Body of pancreas (tissue), 4 donors: ENCODE measurements around the gene MYH14. TPM values are rescaled to one million over a fixed set of nuclear protein-coding genes. Genes with fewer than 3 reads are reported as not detected.
A peak's percentile ranks its signal among the peaks of the same experiment; 100 is the strongest.

Source experiments
- ATAC-seq: fragments of 150-250 bp; one replicate; pipeline ENCODE4 v1.9.1; 2016
- DNase-seq, 4 donors: peaks; one replicate each; pipeline ENCODE4 v3.0.0-alpha.2; 2019
- H3K27ac ChIP-seq, 4 donors: fragments of 200-600 bp; sonication (generic); 1 replicate in 3 of 4; 2 replicates in 1 of 4; pipeline versions ENCODE4 v1.5.1 to v1.6.1; 2016 to 2019; ENCODE audit warnings: mild to moderate bottlenecking in 1 of 4, mixed read lengths in 1 of 4, moderate library complexity in 1 of 4
- H3K27me3 ChIP-seq, 2 donors: fragments of 200-600 bp; sonication (generic); one replicate each; pipeline ENCODE4 v1.6.0; 2016; ENCODE audit warnings: mild to moderate bottlenecking in 1 of 2
- H3K36me3 ChIP-seq, 2 donors: fragments of 200-600 bp; sonication (generic); replicated peaks in 1 of 2; 2 replicates each; pipeline ENCODE4 v1.5.1; 2016; ENCODE audit warnings: low read depth in 2 of 2; ENCODE audit not compliant: insufficient read depth in 1 of 2
- H3K4me1 ChIP-seq: fragments of 200-600 bp; sonication (generic); one replicate; pipeline ENCODE4 v1.6.0; 2016
- H3K4me3 ChIP-seq, 2 donors: fragments of 200-600 bp; sonication (generic); 1 replicate in 1 of 2; 2 replicates in 1 of 2; pipeline ENCODE4 v1.5.1; 2016 to 2019
- H3K9me3 ChIP-seq, 3 donors: fragments of 200-600 bp; sonication (generic); 1 replicate in 2 of 3; 2 replicates in 1 of 3; pipeline ENCODE4 v1.5.1; 2016
- CTCF ChIP-seq, 7 experiments: fragments of 450-650 bp in 4 of 7; fragments of 200-600 bp in 3 of 7; sonication (generic) in 3 of 7; IDR thresholded peaks; one replicate each; pipeline ENCODE4 v1.5.1; 2016 to 2019; ENCODE audit warnings: antibody characterized with exemption in 7 of 7
- POLR2A ChIP-seq, 3 donors: fragments of 450-650 bp; IDR thresholded peaks; one replicate each; pipeline ENCODE4 v1.6.1; 2016; ENCODE audit warnings: antibody characterized with exemption in 3 of 3, mild to moderate bottlenecking in 2 of 3
- WGBS, 2 donors: methylation state at CpG; one replicate each; pipeline ENCODE4 v1.1.5; 2017; 5-methylcytosine and 5-hydroxymethylcytosine counted together
- intact Hi-C: fragments of 100-400 bp; cut with DNase I; formaldehyde crosslinking; loops from one replicate; pipeline ENCODE4 v1.15.1; 2023
- total RNA-seq, 2 donors: library from RNA; depleted of rRNA; stranded (reverse); fragments of >200 nt; gene quantifications; one replicate each; pipeline ENCODE4 v1.1.0, GENCODE V29; 2016

MYH14 gene
- total RNA-seq: 10 to 100 TPM; 40.9 to 61.2 TPM

DNA sequence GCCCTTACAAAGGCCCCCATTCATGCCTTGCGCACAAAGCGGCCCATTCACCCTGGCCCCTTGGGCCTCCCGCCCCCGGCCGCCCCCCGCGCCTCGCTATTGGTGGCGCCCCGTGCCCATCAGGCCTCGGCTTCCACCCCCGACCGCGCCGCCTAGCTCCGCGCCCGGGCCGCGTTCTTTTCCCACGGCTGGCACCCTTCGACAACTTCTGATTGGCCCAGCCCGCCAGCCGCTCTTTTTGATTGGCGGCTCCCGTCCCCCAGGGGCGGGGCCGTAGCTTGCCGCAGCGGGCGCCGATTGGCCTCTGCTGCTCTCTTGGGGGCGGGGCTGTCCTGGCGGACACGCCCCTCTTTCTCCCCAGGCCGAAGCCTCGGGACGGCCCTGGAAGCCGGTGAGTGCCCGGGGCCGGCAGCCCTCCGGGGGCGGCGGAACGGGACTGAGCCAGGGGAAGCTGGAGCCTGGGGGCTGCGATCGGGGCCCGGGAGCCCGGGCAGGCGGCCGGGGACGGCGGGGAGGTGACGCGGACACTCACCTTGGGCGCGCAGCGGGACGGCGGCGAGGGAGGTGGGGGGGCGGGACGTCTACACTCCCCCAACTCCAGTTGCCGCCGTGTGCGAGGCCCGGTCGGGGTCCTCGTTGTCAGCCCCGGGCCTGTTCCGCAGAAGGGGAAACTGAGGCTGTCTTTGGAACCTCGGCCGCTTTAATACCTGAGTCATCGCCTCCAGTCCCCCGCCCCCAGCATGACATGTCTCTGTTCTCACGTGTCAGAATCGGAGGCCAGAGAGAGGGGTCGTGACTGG, at the start of gene MYH14:
MYH14 (plus strand) TSS at position 342 of the 800 bp plus-strand sequence. CDS start 6,744 bp downstream, outside the sequence.
- DNase-seq: peak; percentile 96 to 98 (median 98)
- 1 to 2% methylated on average over 20 to 67 of the region's 78 CpGs for WGBS, 2 donors
- peak in 2 of 7 experiments; percentile 24 to 37 for TF ChIP-seq CTCF (IDR thresholded peaks at IDR 0.05)
- peak in 2 of 3 donors; percentile 60 to 65 for TF ChIP-seq POLR2A (IDR thresholded peaks at IDR 0.05)
- Histone ChIP-seq H3K27ac (peak within 1 kb of the TSS; percentile 57 to 96 (median 90)), H3K36me3 (no peaks in the 10 kb centered on the region), H3K9me3 (no peaks in the 10 kb centered on the region), H3K4me3 (peak within 1 kb of the TSS; percentile 44 to 45), H3K27me3 (no peaks in the 10 kb centered on the region), H3K4me1 (peaks cover 43% of the 10 kb centered on the region)
- peak; percentile 90 for ATAC-seq
- intact Hi-C loops: no loop called here

GRCh38 chr19:50154529-50154928, 48.9 kb upstream of the MYH14 start:
- WGBS, 2 donors: 51 to 58% methylated on average over 16 of the region's 16 CpGs
- no peaks in the 10 kb centered on the region for H3K36me3 ChIP-seq
- TF ChIP-seq CTCF (IDR thresholded peaks at IDR 0.05) (no peak), POLR2A (IDR thresholded peaks at IDR 0.05) (no peak)
- no peak overlapping the region for H3K27ac ChIP-seq
- H3K4me3 ChIP-seq: no peak overlapping the region
- H3K9me3 ChIP-seq: peaks cover 0 to 5% (median 0%) of the 10 kb centered on the region in 3 donors
- ATAC-seq (no peak), DNase-seq (no peak)
- intact Hi-C loops: no loop called here
- H3K27me3 ChIP-seq: no peaks in the 10 kb centered on the region
- no peaks in the 10 kb centered on the region for H3K4me1 ChIP-seq

DNA sequence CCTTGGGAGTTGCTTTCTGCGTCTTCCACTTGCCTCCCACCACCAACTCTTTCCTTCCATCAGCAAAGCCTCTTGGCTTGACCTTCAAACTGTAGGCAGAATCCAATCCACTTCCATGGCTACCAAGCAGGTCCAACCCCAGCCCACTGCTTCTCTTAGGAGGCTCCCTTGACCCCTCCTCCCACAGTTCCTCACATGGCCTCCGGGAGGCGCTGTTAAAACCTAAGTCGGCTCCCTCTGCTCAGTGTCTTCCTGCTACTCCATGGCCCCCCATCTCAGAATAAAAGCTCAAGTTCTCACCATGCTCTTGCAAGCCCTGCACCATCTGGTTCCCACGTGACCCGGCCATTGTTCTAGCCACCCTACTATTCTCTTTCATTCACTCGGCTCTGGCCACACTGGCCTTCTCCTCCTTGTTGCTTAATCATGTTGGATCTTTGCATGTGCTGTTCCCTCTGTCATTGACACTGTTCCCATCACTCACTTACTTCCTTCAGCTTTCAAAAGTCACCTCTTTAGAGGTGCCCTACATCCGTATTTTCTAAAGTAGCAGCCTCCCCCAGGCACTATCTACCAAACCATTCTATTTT, 47.8 kb upstream of the MYH14 start:
- DNase-seq (no peak), ATAC-seq (no peak)
- Histone ChIP-seq H3K4me3 (no peak overlapping the region), H3K36me3 (no peaks in the 10 kb centered on the region), H3K27ac (no peak overlapping the region), H3K4me1 (no peaks in the 10 kb centered on the region), H3K27me3 (no peaks in the 10 kb centered on the region), H3K9me3 (peaks cover 0 to 5% (median 0%) of the 10 kb centered on the region in 3 donors)
- 63 to 70% methylated on average over 8 of the region's 8 CpGs for WGBS, 2 donors
- TF ChIP-seq CTCF (IDR thresholded peaks at IDR 0.05) (no peak), POLR2A (IDR thresholded peaks at IDR 0.05) (no peak)
- intact Hi-C loops: no loop called here

GRCh38 chr19:50158577-50158976, 44.8 kb upstream of the MYH14 start:
- peaks cover 0 to 5% (median 0%) of the 10 kb centered on the region in 3 donors for H3K9me3 ChIP-seq
- ATAC-seq: no peak
- H3K27ac ChIP-seq: no peak overlapping the region
- intact Hi-C loops: no loop called here
- no peak for DNase-seq
- H3K36me3 ChIP-seq: no peaks in the 10 kb centered on the region
- H3K4me1 ChIP-seq: no peaks in the 10 kb centered on the region
- TF ChIP-seq POLR2A (IDR thresholded peaks at IDR 0.05) (no peak), CTCF (IDR thresholded peaks at IDR 0.05) (no peak)
- no peak overlapping the region for H3K4me3 ChIP-seq
- no peaks in the 10 kb centered on the region for H3K27me3 ChIP-seq
